Mesothelial cell of epicardium (in vitro differentiated cells): Measurements from ENCODE around the gene SMG9. TPM values are rescaled to one million over a fixed set of nuclear protein-coding genes. Genes with fewer than 3 reads are reported as not detected.
"Not testable (repeated sequence)": the region's sequence is repeated elsewhere in the genome, so short reads cannot be mapped to it uniquely, and the experiment has no call there.

ENCODE experiments used
- DNase-seq, 2 experiments: peaks; one replicate each; pipeline ENCODE4 v3.0.0; 2021; ENCODE audit warnings: low spot score in 2 of 2; ENCODE audit not compliant: unreplicated experiment in 2 of 2
- H3K27ac Mint-ChIP-seq: 2 replicates; pipeline ENCODE4 v1.8.0; 2021; ENCODE audit warnings: mixed read lengths
- H3K27me3 Mint-ChIP-seq: 2 replicates; pipeline ENCODE4 v1.8.0; 2021; ENCODE audit warnings: low read depth, mixed read lengths
- H3K36me3 Mint-ChIP-seq: 2 replicates; pipeline ENCODE4 v1.8.0; 2021; ENCODE audit warnings: mixed read lengths
- H3K4me1 Mint-ChIP-seq: 2 replicates; pipeline ENCODE4 v1.8.0; 2021; ENCODE audit warnings: mixed read lengths
- H3K4me3 Mint-ChIP-seq: 2 replicates; pipeline ENCODE4 v1.8.0; 2021; ENCODE audit warnings: mild to moderate bottlenecking, moderate library complexity, mixed read lengths
- H3K9me3 Mint-ChIP-seq: 2 replicates; pipeline ENCODE4 v1.8.0; 2021; ENCODE audit warnings: mixed read lengths
- CTCF ChIP-seq: fragments of 200-600 bp; sonication (generic); IDR thresholded peaks from one replicate; pipeline ENCODE4 v1.5.0; 2021; ENCODE audit warnings: antibody characterized with exemption; ENCODE audit not compliant: unreplicated experiment
- total RNA-seq: library from RNA; stranded (reverse); gene quantifications from 3 replicates; pipeline ENCODE4 v1.2.1, GENCODE V29; 2021

The SMG9 gene
- total RNA-seq, 1 donor from 2014 or later, result 73.2 TPM

- H3K27me3 Mint-ChIP-seq, result no peaks in the 10 kb centered on the region
- peak overlapping the region; percentile 67 for H3K27ac Mint-ChIP-seq
- no peaks in the 10 kb centered on the region for H3K9me3 Mint-ChIP-seq
- H3K4me3 Mint-ChIP-seq, result peak overlapping the region; percentile 41
- H3K36me3 Mint-ChIP-seq, result no peaks in the 10 kb centered on the region
- TF ChIP-seq CTCF, result no peak
- no peak for DNase-seq
- H3K4me1 Mint-ChIP-seq, result peaks cover 61% of the 10 kb centered on the region
These were observed 24.5 kb upstream of the SMG9 start for GRCh38 chr19:43779147-43779819.

- Mint-ChIP-seq H3K27me3 (no peaks in the 10 kb centered on the region), H3K4me1 (peaks cover 64% of the 10 kb centered on the region), H3K9me3 (no peaks in the 10 kb centered on the region), H3K36me3 (no peaks in the 10 kb centered on the region), H3K4me3 (no peak overlapping the region), H3K27ac (peak overlapping the region; percentile 87)
- DNase-seq, result no peak
- no peak for TF ChIP-seq CTCF
These were observed 23.9 kb upstream of the SMG9 start for GRCh38 chr19:43778651-43779050.

- no peak for TF ChIP-seq CTCF
- DNase-seq, result peak in 1 of 2 experiments; percentile 53
- Mint-ChIP-seq H3K36me3 (no peaks in the 10 kb centered on the region), H3K4me1 (peaks cover 62% of the 10 kb centered on the region), H3K27me3 (no peaks in the 10 kb centered on the region), H3K27ac (peak overlapping the region; percentile 87), H3K4me3 (no peak overlapping the region), H3K9me3 (no peaks in the 10 kb centered on the region)
These were observed 22.5 kb upstream of the SMG9 start for GRCh38 chr19:43777163-43777695.

GRCh38 chr19:43776286-43776685, 21.5 kb upstream of the SMG9 start:
- Mint-ChIP-seq H3K4me3 (no peak overlapping the region), H3K4me1 (peaks cover 60% of the 10 kb centered on the region), H3K36me3 (no peaks in the 10 kb centered on the region), H3K9me3 (no peaks in the 10 kb centered on the region), H3K27me3 (no peaks in the 10 kb centered on the region), H3K27ac (no peak overlapping the region)
- DNase-seq, result no peak
- no peak for TF ChIP-seq CTCF

GRCh38 chr19:43775299-43775890, 20.6 kb upstream of the SMG9 start:
- no peak overlapping the region for H3K27ac Mint-ChIP-seq
- DNase-seq, result no peak
- no peak for TF ChIP-seq CTCF
- H3K4me3 Mint-ChIP-seq, result peak overlapping the region; percentile 64
- H3K9me3 Mint-ChIP-seq, result no peaks in the 10 kb centered on the region
- no peaks in the 10 kb centered on the region for H3K36me3 Mint-ChIP-seq
- peaks cover 57% of the 10 kb centered on the region for H3K4me1 Mint-ChIP-seq
- no peaks in the 10 kb centered on the region for H3K27me3 Mint-ChIP-seq

- H3K4me3 Mint-ChIP-seq, result peak overlapping the region; percentile 64
- H3K27ac Mint-ChIP-seq, result peak overlapping the region; percentile 56
- H3K4me1 Mint-ChIP-seq, result peaks cover 54% of the 10 kb centered on the region
- not testable (repeated sequence) for H3K9me3 Mint-ChIP-seq, H3K27me3 Mint-ChIP-seq, DNase-seq, H3K36me3 Mint-ChIP-seq
These were observed 20.1 kb upstream of the SMG9 start for GRCh38 chr19:43774940-43775258.
